ENCODE data around the gene PTPRM. TPM values are rescaled to one million over a fixed set of nuclear protein-coding genes. Genes with fewer than 3 reads are reported as not detected.
A peak's percentile ranks its signal among the peaks of the same experiment; 100 is the strongest.

Gene PTPRM
- total RNA-seq, 1 donor from 2014 or later, result 13.9 TPM

- peaks cover 4% of the 10 kb centered on the region for H3F3A ChIP-seq (ENCODE audit: low read depth)
- peaks cover 26% of the 10 kb centered on the region for H3K4me1 Mint-ChIP-seq
- H3K4me1 ChIP-seq, result peaks cover 41% of the 10 kb centered on the region
- no peak overlapping the region for H3K4me3 Mint-ChIP-seq
- H3K27ac ChIP-seq, result no peak overlapping the region
- no peaks in the 10 kb centered on the region for H3K79me2 ChIP-seq (ENCODE audit: low read depth)
- no peak overlapping the region for H3K27ac Mint-ChIP-seq
- H2AFZ ChIP-seq (replicated peaks), result no peak overlapping the region
- H3K9me3 ChIP-seq (ENCODE audit: low read depth), result no peaks in the 10 kb centered on the region
- no peak overlapping the region for H3K4me3 ChIP-seq
- TF ChIP-seq EZH2phosphoT487 (IDR thresholded peaks at IDR 0.05) (no peak), EZH2 (IDR thresholded peaks at IDR 0.05) (no peak), CTCF (IDR thresholded peaks at IDR 0.05) (no peak)
- H3K4me2 ChIP-seq, result no peak overlapping the region
- H3K36me3 ChIP-seq, result no peaks in the 10 kb centered on the region
- H3K9me3 Mint-ChIP-seq, result no peaks in the 10 kb centered on the region
- H3K36me3 Mint-ChIP-seq, result no peaks in the 10 kb centered on the region
- no peak overlapping the region for H3K9ac ChIP-seq
- H3K27me3 ChIP-seq, result no peaks in the 10 kb centered on the region
- H3K27me3 Mint-ChIP-seq (ENCODE audit: insufficient read depth, low read depth), result peaks cover 2% of the 10 kb centered on the region
- DNase-seq (ENCODE audit: low spot score), result no peak
- H4K20me1 ChIP-seq (ENCODE audit: low read depth), result no peaks in the 10 kb centered on the region
These were observed 792.0 kb downstream of the PTPRM start for GRCh38 chr18:8359076-8359475.

GRCh38 chr18:8359481-8359880 lies 792.4 kb downstream of the PTPRM start:
- Histone ChIP-seq H3K79me2 (ENCODE audit: low read depth) (no peaks in the 10 kb centered on the region), H2AFZ (replicated peaks) (no peak overlapping the region), H3K9me3 (ENCODE audit: low read depth) (no peaks in the 10 kb centered on the region), H3K9ac (no peak overlapping the region), H3K4me3 (no peak overlapping the region), H3K4me2 (no peak overlapping the region), H3K4me1 (peaks cover 41% of the 10 kb centered on the region), H3K27ac (no peak overlapping the region), H3F3A (ENCODE audit: low read depth) (peaks cover 4% of the 10 kb centered on the region), H3K27me3 (no peaks in the 10 kb centered on the region), H4K20me1 (ENCODE audit: low read depth) (no peaks in the 10 kb centered on the region), H3K36me3 (no peaks in the 10 kb centered on the region)
- H3K4me1 Mint-ChIP-seq, result peaks cover 26% of the 10 kb centered on the region
- no peak for DNase-seq (ENCODE audit: low spot score)
- TF ChIP-seq EZH2phosphoT487 (IDR thresholded peaks at IDR 0.05) (no peak), CTCF (IDR thresholded peaks at IDR 0.05) (no peak), EZH2 (IDR thresholded peaks at IDR 0.05) (no peak)
- peaks cover 2% of the 10 kb centered on the region for H3K27me3 Mint-ChIP-seq (ENCODE audit: insufficient read depth, low read depth)
- no peak overlapping the region for H3K27ac Mint-ChIP-seq
- H3K9me3 Mint-ChIP-seq, result no peaks in the 10 kb centered on the region
- H3K36me3 Mint-ChIP-seq, result no peaks in the 10 kb centered on the region
- no peak overlapping the region for H3K4me3 Mint-ChIP-seq

GRCh38 chr18:8361941-8362471 lies 794.9 kb downstream of the PTPRM start:
- no peaks in the 10 kb centered on the region for H3K9me3 ChIP-seq (ENCODE audit: low read depth)
- H3K4me3 Mint-ChIP-seq, result no peak overlapping the region
- peaks cover 44% of the 10 kb centered on the region for H3K4me1 ChIP-seq
- H3K9me3 Mint-ChIP-seq, result no peaks in the 10 kb centered on the region
- no peaks in the 10 kb centered on the region for H3K36me3 ChIP-seq
- no peak overlapping the region for H3K27ac Mint-ChIP-seq
- peak overlapping the region; percentile 5 for H3K4me2 ChIP-seq
- H3K9ac ChIP-seq, result no peak overlapping the region
- H4K20me1 ChIP-seq (ENCODE audit: low read depth), result no peaks in the 10 kb centered on the region
- no peak for TF ChIP-seq CTCF (IDR thresholded peaks at IDR 0.05)
- TF ChIP-seq EZH2phosphoT487 (IDR thresholded peaks at IDR 0.05), result no peak
- no peak for TF ChIP-seq EZH2 (IDR thresholded peaks at IDR 0.05)
- no peak for DNase-seq (ENCODE audit: low spot score)
- H3K4me3 ChIP-seq, result no peak overlapping the region
- peaks cover 13% of the 10 kb centered on the region for H3F3A ChIP-seq (ENCODE audit: low read depth)
- H3K79me2 ChIP-seq (ENCODE audit: low read depth), result no peaks in the 10 kb centered on the region
- H3K36me3 Mint-ChIP-seq, result no peaks in the 10 kb centered on the region
- no peak overlapping the region for H2AFZ ChIP-seq (replicated peaks)
- H3K27me3 Mint-ChIP-seq (ENCODE audit: insufficient read depth, low read depth), result peaks cover 5% of the 10 kb centered on the region
- H3K4me1 Mint-ChIP-seq, result peaks cover 29% of the 10 kb centered on the region
- H3K27me3 ChIP-seq, result peaks cover 11% of the 10 kb centered on the region
- H3K27ac ChIP-seq, result no peak overlapping the region

All from neural progenitor cell (in vitro differentiated cells).